H1 (cell line): ENCODE data around the gene GRK5. TPM values are rescaled to one million over a fixed set of nuclear protein-coding genes. Genes with fewer than 3 reads are reported as not detected.

ENCODE experiments used
- CTCF ChIA-PET: fragments of 300-600 bp; sonication (Branson Sonifier 250); formaldehyde crosslinking; loops from one replicate; lab custom pipeline; 2021; ENCODE audit not compliant: partially characterized antibody; lab: Charles Lee
- POLR2A ChIA-PET: fragments of 300-600 bp; sonication (Branson Sonifier 250); formaldehyde crosslinking; loops from one replicate; lab custom pipeline; 2021; ENCODE audit warnings: inconsistent platforms; ENCODE audit not compliant: partially characterized antibody; lab: Charles Lee
- DNase-seq, 2 experiments: peaks; one replicate each; pipeline versions ENCODE4 v3.0.0 to v3.0.0-alpha.2; 2010 to 2022; ENCODE audit warnings: low spot score in 2 of 2, low read depth in 1 of 2, mixed read lengths in 1 of 2
- FAIRE-seq: peaks from 2 replicates; lab custom pipeline; 2011; peaks lifted over from hg19 to GRCh38; lab: Jason Lieb, UNC
- H2AFZ ChIP-seq: 2 replicates; pipeline ENCODE4 v1.8.1; 2012; ENCODE audit warnings: low read length, inconsistent platforms
- H2AK5ac ChIP-seq: 2 replicates; pipeline ENCODE4 v1.6.1; 2013; ENCODE audit warnings: low read depth, low read length
- H2BK120ac ChIP-seq: replicated peaks from 2 replicates; pipeline ENCODE3; 2013; ENCODE audit warnings: low read depth, low read length, inconsistent platforms
- H2BK12ac ChIP-seq: 2 replicates; pipeline ENCODE4 v1.6.1; 2013; ENCODE audit warnings: low read depth, low read length
- H2BK15ac ChIP-seq: 2 replicates; pipeline ENCODE4 v1.6.1; 2013; ENCODE audit warnings: low read length
- H2BK20ac ChIP-seq: 2 replicates; pipeline ENCODE4 v1.6.1; 2013; ENCODE audit warnings: low read length
- H2BK5ac ChIP-seq: 2 replicates; pipeline ENCODE4 v1.6.1; 2013; ENCODE audit warnings: low read depth, low read length
- H3K14ac ChIP-seq: 2 replicates; pipeline ENCODE4 v1.6.1; 2013; ENCODE audit warnings: inconsistent platforms; ENCODE audit not compliant: insufficient read length
- H3K18ac ChIP-seq: 2 replicates; pipeline ENCODE4 v1.6.1; 2013; ENCODE audit warnings: low read length; ENCODE audit errors: extremely low read depth
- H3K23ac ChIP-seq: 2 replicates; pipeline ENCODE4 v1.6.1; 2013; ENCODE audit warnings: inconsistent platforms; ENCODE audit not compliant: insufficient read length
- H3K23me2 ChIP-seq: 2 replicates; pipeline ENCODE4 v1.6.1; 2013; ENCODE audit warnings: low read depth, low read length
- H3K27ac ChIP-seq: 2 replicates; pipeline ENCODE4 v1.6.1; 2011; ENCODE audit warnings: low read depth, low read length, inconsistent platforms
- H3K27me3 ChIP-seq, 4 experiments: replicated peaks in 1 of 4; 1 replicate in 1 of 4; 2 replicates in 3 of 4; pipeline versions ENCODE4 v1.6.1 to v1.8.1; 2011 to 2013; ENCODE audit warnings: low read length in 3 of 4, mild to moderate bottlenecking in 3 of 4, inconsistent platforms in 2 of 4, mixed read lengths in 2 of 4, moderate library complexity in 1 of 4; ENCODE audit not compliant: control insufficient read depth in 3 of 4, insufficient read depth in 3 of 4; ENCODE audit errors: extremely low read depth in 1 of 4
- H3K36me3 ChIP-seq, 4 experiments: 2 replicates each; pipeline versions ENCODE4 v1.6.1 to v1.8.1; 2011 to 2013; ENCODE audit warnings: mild to moderate bottlenecking in 4 of 4, low read length in 3 of 4, moderate library complexity in 2 of 4, control low read depth in 1 of 4, inconsistent platforms in 1 of 4; ENCODE audit not compliant: insufficient read depth in 4 of 4, control insufficient read depth in 2 of 4
- H3K4ac ChIP-seq: replicated peaks from 2 replicates; pipeline ENCODE3; 2013; ENCODE audit warnings: low read length, low read depth, mixed read lengths, inconsistent platforms; ENCODE audit not compliant: insufficient read length
- H3K4me1 ChIP-seq, 4 experiments: replicated peaks in 1 of 4; 1 replicate in 1 of 4; 2 replicates in 3 of 4; pipeline versions ENCODE4 v1.6.1 to v1.8.1; 2011 to 2013; ENCODE audit warnings: low read length in 3 of 4, inconsistent platforms in 2 of 4, mixed read lengths in 1 of 4; ENCODE audit not compliant: insufficient read depth in 4 of 4, control insufficient read depth in 3 of 4
- H3K4me2 ChIP-seq, 2 experiments: 2 replicates each; pipeline versions ENCODE4 v1.6.1 to v1.8.1; 2011 to 2013; ENCODE audit warnings: low read depth in 2 of 2, low read length in 2 of 2, control low read depth in 1 of 2, inconsistent platforms in 1 of 2, mild to moderate bottlenecking in 1 of 2; ENCODE audit not compliant: insufficient read depth in 1 of 2
- H3K4me3 ChIP-seq, 4 experiments: fragments of 200-600, 300-600 bp in 1 of 4; sonication (generic), shearing (Covaris generic), sonication (Bioruptor Twin) in 1 of 4; 2 replicates each; pipeline versions ENCODE4 v1.5.1 to v1.8.1; 2011 to 2016; ENCODE audit warnings: low read length in 4 of 4, low read depth in 3 of 4, control low read depth in 2 of 4, inconsistent platforms in 2 of 4, mild to moderate bottlenecking in 2 of 4, mixed read lengths in 1 of 4, moderate library complexity in 1 of 4; ENCODE audit not compliant: insufficient read depth in 2 of 4; ENCODE audit errors: extremely low read depth in 1 of 4
- H3K56ac ChIP-seq: replicated peaks from 2 replicates; pipeline ENCODE3; 2013; ENCODE audit warnings: low read depth, mild to moderate bottlenecking, mixed read lengths, low read length, inconsistent platforms; ENCODE audit not compliant: insufficient read length
- H3K79me1 ChIP-seq: 2 replicates; pipeline ENCODE4 v1.6.1; 2013; ENCODE audit warnings: low read depth, low read length, control low read depth
- H3K79me2 ChIP-seq, 2 experiments: 2 replicates each; pipeline versions ENCODE4 v1.6.1 to v1.8.1; 2012 to 2013; ENCODE audit warnings: low read length in 2 of 2, mild to moderate bottlenecking in 2 of 2, inconsistent platforms in 1 of 2; ENCODE audit not compliant: insufficient read depth in 2 of 2, control insufficient read depth in 1 of 2
- H3K9ac ChIP-seq, 4 experiments: replicated peaks in 1 of 4; 1 replicate in 1 of 4; 2 replicates in 3 of 4; pipeline versions ENCODE4 v1.6.1 to v1.8.1; 2011 to 2013; ENCODE audit warnings: low read depth in 3 of 4, low read length in 3 of 4, control low read depth in 2 of 4, mild to moderate bottlenecking in 2 of 4, moderate library complexity in 2 of 4, inconsistent platforms in 1 of 4; ENCODE audit errors: extremely low read depth in 1 of 4
- H3K9me3 ChIP-seq, 2 experiments: 2 replicates each; pipeline versions ENCODE4 v1.6.1 to v1.8.1; 2012 to 2013; ENCODE audit warnings: mild to moderate bottlenecking in 2 of 2, moderate library complexity in 2 of 2, control low read depth in 1 of 2, inconsistent platforms in 1 of 2, low read depth in 1 of 2, low read length in 1 of 2, mixed read lengths in 1 of 2; ENCODE audit not compliant: insufficient read depth in 2 of 2
- H4K20me1 ChIP-seq, 2 experiments: replicated peaks in 1 of 2; 2 replicates each; pipeline versions ENCODE3 to v1.8.1; 2011 to 2013; ENCODE audit warnings: inconsistent platforms in 2 of 2, low read length in 2 of 2, mild to moderate bottlenecking in 1 of 2; ENCODE audit not compliant: insufficient read depth in 2 of 2, control insufficient read depth in 1 of 2
- H4K5ac ChIP-seq: 2 replicates; pipeline ENCODE4 v1.6.1; 2013; ENCODE audit warnings: low read length, low read depth, mixed read lengths, inconsistent platforms; ENCODE audit not compliant: insufficient read length
- H4K8ac ChIP-seq: 2 replicates; pipeline ENCODE4 v1.8.0; 2013; ENCODE audit warnings: mild to moderate bottlenecking, moderate library complexity, low read length, inconsistent platforms; ENCODE audit not compliant: insufficient read depth; ENCODE audit errors: extremely low read depth
- H4K91ac ChIP-seq: replicated peaks from 2 replicates; pipeline ENCODE3; 2013; ENCODE audit warnings: low read length, mixed read lengths, inconsistent platforms; ENCODE audit not compliant: insufficient read length
- ASH2L ChIP-seq: fragments of 200-600, 300-600 bp; sonication (generic); IDR thresholded peaks from one replicate; pipeline ENCODE4 v1.7.1; 2017; ENCODE audit warnings: low read length
- ATF2 ChIP-seq: IDR thresholded peaks from 2 replicates; pipeline ENCODE4 v1.6.1; 2012; ENCODE audit warnings: low read length, inconsistent platforms
- EZH2 ChIP-seq: fragments of 200-600 bp; sonication (generic); IDR thresholded peaks from 2 replicates; pipeline ENCODE4 v1.7.1; 2012; ENCODE audit warnings: low read depth, mild to moderate bottlenecking, moderate library complexity, low read length, inconsistent platforms; ENCODE audit not compliant: severe bottlenecking
- GTF2F1 ChIP-seq: IDR thresholded peaks from 2 replicates; pipeline ENCODE4 v1.6.1; 2012; ENCODE audit warnings: low read depth, low read length, improper control_type of control experiment, borderline replicate concordance
- NANOG ChIP-seq: IDR thresholded peaks from 2 replicates; pipeline ENCODE4 v1.6.1; 2011; ENCODE audit warnings: low read length, low read depth, mild to moderate bottlenecking, inconsistent platforms; ENCODE audit not compliant: insufficient read depth, poor library complexity, severe bottlenecking
- SP1 ChIP-seq: IDR thresholded peaks from 2 replicates; pipeline ENCODE4 v1.6.1; 2011; ENCODE audit warnings: low read depth, low read length
- SP4 ChIP-seq: IDR thresholded peaks from 2 replicates; pipeline ENCODE4 v1.6.1; 2012; ENCODE audit warnings: low read length, inconsistent platforms
- TAF7 ChIP-seq: optimal IDR thresholded peaks from 2 replicates; pipeline ENCODE3; 2011; ENCODE audit warnings: low read depth, mild to moderate bottlenecking, inconsistent platforms, low read length, moderate library complexity, borderline replicate concordance
- TBP ChIP-seq: IDR thresholded peaks from 2 replicates; pipeline ENCODE4 v1.6.1; 2011; ENCODE audit warnings: low read depth, low read length, improper control_type of control experiment
- TEAD4 ChIP-seq: IDR thresholded peaks from 2 replicates; pipeline ENCODE4 v1.6.1; 2012; ENCODE audit warnings: low read depth, low read length, inconsistent platforms, mixed read lengths
- WGBS, 2 experiments: shearing (Covaris generic) in 1 of 2; methylation state at CpG; one replicate each; pipeline versions ENCODE4 v1.1.6 to v1.1.7; 2013 to 2015; ENCODE audit warnings: low lambda C conversion rate in 2 of 2, mixed read lengths in 2 of 2, inconsistent platforms in 1 of 2, low coverage in 1 of 2, missing lambda C conversion rate in 1 of 2; ENCODE audit not compliant: insufficient replicate concordance in 2 of 2, insufficient coverage in 1 of 2, insufficient read length in 1 of 2; ENCODE audit errors: extremely low coverage in 1 of 2, missing lambda C conversion rate in 1 of 2; 5-methylcytosine and 5-hydroxymethylcytosine counted together
- polyA plus RNA-seq, 7 experiments: library from polyadenylated mRNA; depleted of rRNA in 3 of 7; stranded (reverse) in 5 of 7; unstranded in 2 of 7; fragments of >200 nt in 5 of 7; fragments of 200-250 nt in 2 of 7; gene quantifications; 1 replicate in 5 of 7; 2 replicates in 1 of 7; 4 replicates in 1 of 7; pipeline versions ENCODE4 v1.2.1 to v1.2.3, GENCODE V29; 2011 to 2013; ENCODE audit warnings: missing spikeins in 2 of 7, mixed read lengths in 2 of 7
- total RNA-seq: library from RNA; stranded (reverse); fragmentation: NEBNext Ultra II Directional; extraction: Animal tissue kit (Norgen Biotek cat#: 25700); gene quantifications from 2 replicates; pipeline ENCODE4 v1.2.1, GENCODE V29; 2021
- TF ChIP-seq, protein P1 (sequence below): IDR thresholded peaks from 2 replicates; pipeline ENCODE4 v1.6.1; 2012; ENCODE audit warnings: inconsistent platforms
- TF ChIP-seq, protein P2 (sequence below): IDR thresholded peaks from 2 replicates; pipeline ENCODE4 v1.6.1; 2012; ENCODE audit warnings: inconsistent platforms

The GRK5 gene
- total and polyA plus RNA-seq, 2 of the 8 experiments (the other 6 are each of a cell fraction or from before 2014, with no cell fraction given), result 0.54 to 2.5 TPM

GRCh38 chr10:119233821-119234220 is 26.4 kb downstream of the GRK5 start:
- H3K14ac ChIP-seq, result no peak overlapping the region
- H2BK12ac ChIP-seq, result no peak overlapping the region
- H2BK20ac ChIP-seq, result no peak overlapping the region
- H3K56ac ChIP-seq, result no peak overlapping the region
- no peak overlapping the region for H3K4me2 ChIP-seq
- no peak overlapping the region for H3K4ac ChIP-seq
- H3K79me2 ChIP-seq, result no peaks in the 10 kb centered on the region
- no peaks in the 10 kb centered on the region for H4K20me1 ChIP-seq
- DNase-seq (no peak), FAIRE-seq (no peak)
- no peaks in the 10 kb centered on the region for H3K23me2 ChIP-seq
- H2AFZ ChIP-seq, result no peak overlapping the region
- no peak overlapping the region for H2BK15ac ChIP-seq
- no peaks in the 10 kb centered on the region for H3K79me1 ChIP-seq
- H4K91ac ChIP-seq, result no peak overlapping the region
- H3K4me1 ChIP-seq, result peaks cover 0 to 10% (median 3%) of the 10 kb centered on the region in 4 experiments; a peak in 3 of 7 replicates
- no peaks in the 10 kb centered on the region for H3K36me3 ChIP-seq
- H4K5ac ChIP-seq, result no peak overlapping the region
- 89% methylated on average over 3 of the region's 3 CpGs; no CpG with 5 or more reads in 1 of the 2 experiments for WGBS, 2 experiments
- H3K18ac ChIP-seq, result no peak overlapping the region
- no peak overlapping the region for H2BK5ac ChIP-seq
- H3K9me3 ChIP-seq, result no peaks in the 10 kb centered on the region
- CTCF ChIA-PET, result interaction anchor here (1.1 to 1.2 kb wide), 2 partner anchors 22 to 24 kb away, joined by 3 to 7 read pairs; no protein-coding TSS in a partner anchor
- no peak overlapping the region for H3K4me3 ChIP-seq
- no peaks in the 10 kb centered on the region for H3K27me3 ChIP-seq
- POLR2A ChIA-PET, result no interaction called here
- no peak overlapping the region for H3K23ac ChIP-seq
- no peak overlapping the region for H4K8ac ChIP-seq
- no peak overlapping the region for H3K9ac ChIP-seq
- no peak overlapping the region for H2AK5ac ChIP-seq
- H3K27ac ChIP-seq, result no peak overlapping the region
- H2BK120ac ChIP-seq, result no peak overlapping the region
- no peak for TF ChIP-seq GTF2F1
- TF ChIP-seq TAF7, result no peak
- TF ChIP-seq ATF2, result no peak
- no peak for TF ChIP-seq ASH2L
- no peak for TF ChIP-seq TBP
- TF ChIP-seq, protein P1, sequence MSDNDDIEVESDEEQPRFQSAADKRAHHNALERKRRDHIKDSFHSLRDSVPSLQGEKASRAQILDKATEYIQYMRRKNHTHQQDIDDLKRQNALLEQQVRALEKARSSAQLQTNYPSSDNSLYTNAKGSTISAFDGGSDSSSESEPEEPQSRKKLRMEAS, result no peak
- TF ChIP-seq TEAD4, result no peak
- TF ChIP-seq EZH2, result no peak
- TF ChIP-seq SP4, result no peak
- TF ChIP-seq NANOG, result no peak
- TF ChIP-seq SP1, result no peak
- TF ChIP-seq, protein P2, sequence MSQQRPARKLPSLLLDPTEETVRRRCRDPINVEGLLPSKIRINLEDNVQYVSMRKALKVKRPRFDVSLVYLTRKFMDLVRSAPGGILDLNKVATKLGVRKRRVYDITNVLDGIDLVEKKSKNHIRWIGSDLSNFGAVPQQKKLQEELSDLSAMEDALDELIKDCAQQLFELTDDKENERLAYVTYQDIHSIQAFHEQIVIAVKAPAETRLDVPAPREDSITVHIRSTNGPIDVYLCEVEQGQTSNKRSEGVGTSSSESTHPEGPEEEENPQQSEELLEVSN, result no peak
